HepG2 (cell line): ENCODE measurements around the gene SCAND1. TPM values are rescaled to one million over a fixed set of nuclear protein-coding genes. Genes with fewer than 3 reads are reported as not detected.

Experiments used
- EEA1 ChIP-seq: sonication (generic); formaldehyde crosslinking; IDR thresholded peaks from 2 replicates; pipeline ENCODE4 v1.5.1; 2020; ENCODE audit warnings: mild to moderate bottlenecking, missing genetic modification reagents, borderline replicate concordance
- GLI4 ChIP-seq: sonication (generic); formaldehyde crosslinking; IDR thresholded peaks from 2 replicates; pipeline ENCODE4 v1.5.1; 2020; ENCODE audit warnings: missing genetic modification reagents, mild to moderate bottlenecking, moderate library complexity, borderline replicate concordance
- NFKBIZ ChIP-seq: IDR thresholded peaks from 2 replicates; pipeline ENCODE4 v1.6.1; 2018; ENCODE audit warnings: missing genetic modification reagents, missing compliant biosample characterization
- POLR2A ChIP-seq, 2 experiments: IDR thresholded peaks; 2 replicates each; pipeline ENCODE4 v1.6.1; 2011; ENCODE audit warnings: low read depth in 2 of 2, low read length in 2 of 2, mild to moderate bottlenecking in 1 of 2, moderate library complexity in 1 of 2; ENCODE audit not compliant: insufficient read depth in 1 of 2
- POLR2AphosphoS5 ChIP-seq: IDR thresholded peaks from 2 replicates; pipeline ENCODE4 v1.6.1; 2012; ENCODE audit warnings: low read depth, low read length
- SIN3A ChIP-seq: IDR thresholded peaks from 2 replicates; pipeline ENCODE4 v1.6.1; 2011; ENCODE audit warnings: low read depth, mild to moderate bottlenecking, control low read depth, low read length, borderline replicate concordance
- SP140L ChIP-seq: sonication (generic); formaldehyde crosslinking; IDR thresholded peaks from 2 replicates; pipeline ENCODE4 v1.4.0; 2020; ENCODE audit warnings: missing genetic modification reagents, borderline replicate concordance
- SP5 ChIP-seq: IDR thresholded peaks from 2 replicates; pipeline ENCODE4 v1.6.1; 2016; ENCODE audit warnings: low read depth, borderline replicate concordance
- ZEB1 ChIP-seq: IDR thresholded peaks from 2 replicates; pipeline ENCODE4 v1.6.1; 2012; ENCODE audit warnings: mild to moderate bottlenecking, low read depth, inconsistent platforms; ENCODE audit not compliant: insufficient replicate concordance
- ZNF24 ChIP-seq: fragments of 450-650 bp; IDR thresholded peaks from 2 replicates; pipeline ENCODE4 v1.6.1; 2017; ENCODE audit warnings: antibody characterized with exemption, mild to moderate bottlenecking
- ZNF350 ChIP-seq: sonication (generic); formaldehyde crosslinking; IDR thresholded peaks from 2 replicates; pipeline ENCODE4 v1.4.0; 2020; ENCODE audit warnings: mild to moderate bottlenecking, low read depth, missing genetic modification reagents, borderline replicate concordance
- ZNF556 ChIP-seq: sonication (generic); formaldehyde crosslinking; IDR thresholded peaks from 2 replicates; pipeline ENCODE4 v1.4.0; 2020; ENCODE audit warnings: mild to moderate bottlenecking, missing genetic modification reagents, borderline replicate concordance
- ZNF567 ChIP-seq: sonication (generic); formaldehyde crosslinking; IDR thresholded peaks from 2 replicates; pipeline ENCODE4 v1.8.1; 2023; ENCODE audit warnings: mild to moderate bottlenecking, missing genetic modification reagents, borderline replicate concordance
- ZNF672 ChIP-seq: sonication (generic); formaldehyde crosslinking; IDR thresholded peaks from 2 replicates; pipeline ENCODE4 v1.8.1; 2022; ENCODE audit warnings: missing genetic modification reagents
- polyA plus RNA-seq, 8 experiments: library from polyadenylated mRNA; depleted of rRNA in 3 of 8; stranded (reverse) in 7 of 8; unstranded in 1 of 8; fragments of >200 nt; fragmentation: Illumina TruSeq in 4 of 8; extraction: Trizol in 4 of 8; gene quantifications; 2 replicates each; pipeline versions ENCODE4 v1.2.1 to v1.2.3, GENCODE V29; 2011 to 2016; ENCODE audit warnings: low read depth in 4 of 8, missing spikeins in 1 of 8, mixed read lengths in 1 of 8; ENCODE audit not compliant: insufficient read depth in 1 of 8
- total RNA-seq, 5 experiments: library from RNA; depleted of rRNA; stranded (reverse); fragments of >200 nt; fragmentation: Illumina TruSeq; extraction: Trizol; gene quantifications; 2 replicates each; pipeline ENCODE4 v1.2.3, GENCODE V29; 2016; ENCODE audit warnings: low read depth in 1 of 5
- TF ChIP-seq, protein P1 (sequence below): sonication (generic); formaldehyde crosslinking; IDR thresholded peaks from 2 replicates; pipeline ENCODE4 v1.5.1; 2020; ENCODE audit warnings: missing genetic modification reagents, mild to moderate bottlenecking, borderline replicate concordance
- TF ChIP-seq, protein P2 (sequence below): sonication (generic); formaldehyde crosslinking; IDR thresholded peaks from 2 replicates; pipeline ENCODE4 v1.5.1; 2020; ENCODE audit warnings: missing genetic modification reagents, mild to moderate bottlenecking, borderline replicate concordance
- TF ChIP-seq, protein P3 (sequence below): sonication (generic); formaldehyde crosslinking; IDR thresholded peaks from 2 replicates; pipeline ENCODE4 v1.4.0; 2020; ENCODE audit warnings: mild to moderate bottlenecking, missing genetic modification reagents, borderline replicate concordance

The SCAND1 gene
- total and polyA plus RNA-seq, 2 of the 13 experiments (the other 11 are each of a cell fraction or from before 2014, with no cell fraction given) = 19.3 to 109 TPM

DNA sequence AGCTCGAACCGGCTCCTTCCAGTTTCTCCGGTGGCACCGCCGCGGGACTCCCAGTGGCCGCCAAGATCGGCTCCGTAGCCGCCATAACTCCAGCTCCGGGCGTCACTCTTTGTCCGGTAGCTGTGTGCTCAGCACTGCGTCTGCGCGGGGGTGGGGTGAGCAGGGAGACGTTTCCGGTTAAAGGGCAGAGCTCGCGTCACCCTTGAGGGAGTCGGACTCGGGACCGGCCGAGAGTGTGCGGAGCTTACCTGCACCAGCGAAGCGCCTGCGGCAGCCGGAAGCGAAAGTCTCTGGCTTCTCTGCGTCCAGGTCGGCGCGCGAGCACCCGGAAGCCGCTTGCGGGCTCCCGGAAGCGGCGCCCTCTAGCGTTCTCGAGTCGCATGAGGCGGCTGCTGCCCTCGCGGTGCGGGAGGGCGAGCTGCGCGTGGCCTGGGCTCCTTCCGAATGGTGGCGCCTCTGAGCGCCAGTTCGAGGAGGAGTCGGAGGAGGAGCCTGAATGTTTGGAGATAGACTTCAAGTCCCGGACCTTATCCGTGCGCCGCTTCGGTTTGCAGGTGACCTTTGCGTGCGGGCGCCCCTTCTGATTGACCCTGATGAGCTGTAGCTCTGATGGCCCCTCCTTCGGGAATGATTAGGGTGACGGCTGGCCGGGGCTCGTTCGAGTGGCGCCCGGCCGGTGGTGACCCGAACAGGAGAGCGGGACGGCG, at the start of gene SCAND1 (continued):
- TF ChIP-seq ZNF672 (CRISPR knock-in tag) (0 out of 2 replicates have a peak, but pooled peaks have one; percentile 67), SP5 (peak; percentile 84), GLI4 (CRISPR knock-in tag) (peak; percentile 91; the same call in 1 of the 2 replicates), POLR2AphosphoS5 (peak; percentile 96), ZEB1 (peak; percentile 94), POLR2A (IDR thresholded peaks at IDR 0.05; ENCODE audit: insufficient read depth in 1 of 2, low read depth in 2 of 2, low read length in 2 of 2) (peak; percentile 97), NFKBIZ (CRISPR knock-in tag) (no peak; the same call in 1 of the 2 replicates), ZNF556 (CRISPR knock-in tag) (peak; percentile 99), SP140L (CRISPR knock-in tag) (peak; percentile 84), ZNF24 (peak; percentile 85; the same call in 1 of the 2 replicates), EEA1 (0 out of 2 replicates have a peak, but pooled peaks have one; percentile 12), ZNF350 (CRISPR knock-in tag) (peak; percentile 100), SIN3A (peak; percentile 82; the same call in 1 of the 2 replicates), ZNF567 (CRISPR knock-in tag) (no peak; the same call in 1 of the 2 replicates)
- TF ChIP-seq, protein P1, sequence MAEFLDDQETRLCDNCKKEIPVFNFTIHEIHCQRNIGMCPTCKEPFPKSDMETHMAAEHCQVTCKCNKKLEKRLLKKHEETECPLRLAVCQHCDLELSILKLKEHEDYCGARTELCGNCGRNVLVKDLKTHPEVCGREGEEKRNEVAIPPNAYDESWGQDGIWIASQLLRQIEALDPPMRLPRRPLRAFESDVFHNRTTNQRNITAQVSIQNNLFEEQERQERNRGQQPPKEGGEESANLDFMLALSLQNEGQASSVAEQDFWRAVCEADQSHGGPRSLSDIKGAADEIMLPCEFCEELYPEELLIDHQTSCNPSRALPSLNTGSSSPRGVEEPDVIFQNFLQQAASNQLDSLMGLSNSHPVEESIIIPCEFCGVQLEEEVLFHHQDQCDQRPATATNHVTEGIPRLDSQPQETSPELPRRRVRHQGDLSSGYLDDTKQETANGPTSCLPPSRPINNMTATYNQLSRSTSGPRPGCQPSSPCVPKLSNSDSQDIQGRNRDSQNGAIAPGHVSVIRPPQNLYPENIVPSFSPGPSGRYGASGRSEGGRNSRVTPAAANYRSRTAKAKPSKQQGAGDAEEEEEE (CRISPR knock-in tag) = peak; percentile 97; the same call in 1 of the 2 replicates
- TF ChIP-seq, protein P2, sequence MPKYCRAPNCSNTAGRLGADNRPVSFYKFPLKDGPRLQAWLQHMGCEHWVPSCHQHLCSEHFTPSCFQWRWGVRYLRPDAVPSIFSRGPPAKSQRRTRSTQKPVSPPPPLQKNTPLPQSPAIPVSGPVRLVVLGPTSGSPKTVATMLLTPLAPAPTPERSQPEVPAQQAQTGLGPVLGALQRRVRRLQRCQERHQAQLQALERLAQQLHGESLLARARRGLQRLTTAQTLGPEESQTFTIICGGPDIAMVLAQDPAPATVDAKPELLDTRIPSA (CRISPR knock-in tag) = peak; percentile 62; the same call in 1 of the 2 replicates
- TF ChIP-seq, protein P3, sequence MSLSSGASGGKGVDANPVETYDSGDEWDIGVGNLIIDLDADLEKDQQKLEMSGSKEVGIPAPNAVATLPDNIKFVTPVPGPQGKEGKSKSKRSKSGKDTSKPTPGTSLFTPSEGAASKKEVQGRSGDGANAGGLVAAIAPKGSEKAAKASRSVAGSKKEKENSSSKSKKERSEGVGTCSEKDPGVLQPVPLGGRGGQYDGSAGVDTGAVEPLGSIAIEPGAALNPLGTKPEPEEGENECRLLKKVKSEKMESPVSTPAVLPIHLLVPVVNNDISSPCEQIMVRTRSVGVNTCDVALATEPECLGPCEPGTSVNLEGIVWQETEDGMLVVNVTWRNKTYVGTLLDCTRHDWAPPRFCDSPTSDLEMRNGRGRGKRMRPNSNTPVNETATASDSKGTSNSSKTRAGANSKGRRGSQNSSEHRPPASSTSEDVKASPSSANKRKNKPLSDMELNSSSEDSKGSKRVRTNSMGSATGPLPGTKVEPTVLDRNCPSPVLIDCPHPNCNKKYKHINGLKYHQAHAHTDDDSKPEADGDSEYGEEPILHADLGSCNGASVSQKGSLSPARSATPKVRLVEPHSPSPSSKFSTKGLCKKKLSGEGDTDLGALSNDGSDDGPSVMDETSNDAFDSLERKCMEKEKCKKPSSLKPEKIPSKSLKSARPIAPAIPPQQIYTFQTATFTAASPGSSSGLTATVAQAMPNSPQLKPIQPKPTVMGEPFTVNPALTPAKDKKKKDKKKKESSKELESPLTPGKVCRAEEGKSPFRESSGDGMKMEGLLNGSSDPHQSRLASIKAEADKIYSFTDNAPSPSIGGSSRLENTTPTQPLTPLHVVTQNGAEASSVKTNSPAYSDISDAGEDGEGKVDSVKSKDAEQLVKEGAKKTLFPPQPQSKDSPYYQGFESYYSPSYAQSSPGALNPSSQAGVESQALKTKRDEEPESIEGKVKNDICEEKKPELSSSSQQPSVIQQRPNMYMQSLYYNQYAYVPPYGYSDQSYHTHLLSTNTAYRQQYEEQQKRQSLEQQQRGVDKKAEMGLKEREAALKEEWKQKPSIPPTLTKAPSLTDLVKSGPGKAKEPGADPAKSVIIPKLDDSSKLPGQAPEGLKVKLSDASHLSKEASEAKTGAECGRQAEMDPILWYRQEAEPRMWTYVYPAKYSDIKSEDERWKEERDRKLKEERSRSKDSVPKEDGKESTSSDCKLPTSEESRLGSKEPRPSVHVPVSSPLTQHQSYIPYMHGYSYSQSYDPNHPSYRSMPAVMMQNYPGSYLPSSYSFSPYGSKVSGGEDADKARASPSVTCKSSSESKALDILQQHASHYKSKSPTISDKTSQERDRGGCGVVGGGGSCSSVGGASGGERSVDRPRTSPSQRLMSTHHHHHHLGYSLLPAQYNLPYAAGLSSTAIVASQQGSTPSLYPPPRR (CRISPR knock-in tag) = peak; percentile 85
